ENCODE results near the gene SLC22A2.

The SLC22A2 gene

DNA sequence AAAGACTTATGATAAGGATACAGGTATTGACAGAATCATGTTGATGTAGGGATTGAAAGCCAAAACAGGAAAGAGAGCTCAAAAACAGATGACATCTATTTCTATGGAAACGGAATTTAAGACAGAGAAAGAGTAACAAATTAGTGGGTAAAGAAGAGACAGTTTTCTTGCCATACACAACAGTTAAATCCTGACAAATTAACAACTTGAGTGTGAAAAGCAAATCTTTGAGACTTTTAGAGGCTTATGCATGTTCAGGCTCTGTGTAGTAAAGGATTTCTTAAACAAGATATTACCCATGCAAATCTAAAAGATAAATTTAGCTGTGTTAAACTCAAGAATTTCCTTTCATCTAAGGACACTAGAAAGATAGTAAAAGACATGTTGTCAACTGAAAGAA, 68.5 kb downstream of the SLC22A2 start (continued):
- no peak for TF ChIP-seq BCL11B (tag by site-specific recombination; IDR thresholded peaks at IDR 0.05; ENCODE audit: low read depth)
- TF ChIP-seq RBAK (tag by site-specific recombination; IDR thresholded peaks at IDR 0.05), result no peak
- TF ChIP-seq, protein P1, sequence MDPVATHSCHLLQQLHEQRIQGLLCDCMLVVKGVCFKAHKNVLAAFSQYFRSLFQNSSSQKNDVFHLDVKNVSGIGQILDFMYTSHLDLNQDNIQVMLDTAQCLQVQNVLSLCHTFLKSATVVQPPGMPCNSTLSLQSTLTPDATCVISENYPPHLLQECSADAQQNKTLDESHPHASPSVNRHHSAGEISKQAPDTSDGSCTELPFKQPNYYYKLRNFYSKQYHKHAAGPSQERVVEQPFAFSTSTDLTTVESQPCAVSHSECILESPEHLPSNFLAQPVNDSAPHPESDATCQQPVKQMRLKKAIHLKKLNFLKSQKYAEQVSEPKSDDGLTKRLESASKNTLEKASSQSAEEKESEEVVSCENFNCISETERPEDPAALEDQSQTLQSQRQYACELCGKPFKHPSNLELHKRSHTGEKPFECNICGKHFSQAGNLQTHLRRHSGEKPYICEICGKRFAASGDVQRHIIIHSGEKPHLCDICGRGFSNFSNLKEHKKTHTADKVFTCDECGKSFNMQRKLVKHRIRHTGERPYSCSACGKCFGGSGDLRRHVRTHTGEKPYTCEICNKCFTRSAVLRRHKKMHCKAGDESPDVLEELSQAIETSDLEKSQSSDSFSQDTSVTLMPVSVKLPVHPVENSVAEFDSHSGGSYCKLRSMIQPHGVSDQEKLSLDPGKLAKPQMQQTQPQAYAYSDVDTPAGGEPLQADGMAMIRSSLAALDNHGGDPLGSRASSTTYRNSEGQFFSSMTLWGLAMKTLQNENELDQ (tag by site-specific recombination; IDR thresholded peaks at IDR 0.05; ENCODE audit: low read depth), result no peak
- TF ChIP-seq ZNF23 (tag by site-specific recombination; IDR thresholded peaks at IDR 0.05; ENCODE audit: borderline replicate concordance), result no peak
- no peak for TF ChIP-seq ZNF623 (tag by site-specific recombination; IDR thresholded peaks at IDR 0.05)

DNA sequence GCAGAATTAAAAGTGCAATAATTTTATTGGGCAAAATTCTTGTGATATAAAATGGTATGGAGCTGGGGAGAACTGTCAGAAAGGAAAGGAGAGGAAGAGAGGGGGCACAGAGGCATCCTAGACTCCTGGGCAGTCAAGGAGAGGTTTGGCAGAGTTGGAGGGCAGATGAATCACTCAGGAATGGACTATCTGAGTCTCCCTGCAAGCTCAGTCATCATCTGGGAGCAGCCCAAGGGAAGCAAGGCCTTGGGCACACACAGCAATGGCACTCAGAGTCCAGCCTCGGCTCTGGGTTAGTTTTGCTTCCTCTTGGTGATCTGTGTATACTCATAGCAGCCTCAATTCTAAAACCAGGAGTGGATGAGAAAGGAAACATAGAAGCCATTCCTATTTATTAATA, 69.8 kb downstream of the SLC22A2 start:
- Histone ChIP-seq H3K27ac (ENCODE audit: extremely low read depth, low read depth, low read length) (no peak overlapping the region), H3K4me1 (ENCODE audit: control insufficient read depth, insufficient read depth, low read length) (no peaks in the 10 kb centered on the region), H3K36me3 (ENCODE audit: control insufficient read depth in 2 of 2, insufficient read depth in 1 of 2, low read length in 2 of 2) (no peaks in the 10 kb centered on the region), H3K4me3 (ENCODE audit: low read depth, low read length) (no peak overlapping the region), H3K9me3 (ENCODE audit: control insufficient read depth, insufficient read depth, low read depth, low read length) (no peaks in the 10 kb centered on the region)
- ChIA-PET CTCF (no interaction called here), POLR2A (no interaction called here)
- TF ChIP-seq ZNF792 (tag by site-specific recombination; IDR thresholded peaks at IDR 0.05), result no peak
- TF ChIP-seq, protein P2, sequence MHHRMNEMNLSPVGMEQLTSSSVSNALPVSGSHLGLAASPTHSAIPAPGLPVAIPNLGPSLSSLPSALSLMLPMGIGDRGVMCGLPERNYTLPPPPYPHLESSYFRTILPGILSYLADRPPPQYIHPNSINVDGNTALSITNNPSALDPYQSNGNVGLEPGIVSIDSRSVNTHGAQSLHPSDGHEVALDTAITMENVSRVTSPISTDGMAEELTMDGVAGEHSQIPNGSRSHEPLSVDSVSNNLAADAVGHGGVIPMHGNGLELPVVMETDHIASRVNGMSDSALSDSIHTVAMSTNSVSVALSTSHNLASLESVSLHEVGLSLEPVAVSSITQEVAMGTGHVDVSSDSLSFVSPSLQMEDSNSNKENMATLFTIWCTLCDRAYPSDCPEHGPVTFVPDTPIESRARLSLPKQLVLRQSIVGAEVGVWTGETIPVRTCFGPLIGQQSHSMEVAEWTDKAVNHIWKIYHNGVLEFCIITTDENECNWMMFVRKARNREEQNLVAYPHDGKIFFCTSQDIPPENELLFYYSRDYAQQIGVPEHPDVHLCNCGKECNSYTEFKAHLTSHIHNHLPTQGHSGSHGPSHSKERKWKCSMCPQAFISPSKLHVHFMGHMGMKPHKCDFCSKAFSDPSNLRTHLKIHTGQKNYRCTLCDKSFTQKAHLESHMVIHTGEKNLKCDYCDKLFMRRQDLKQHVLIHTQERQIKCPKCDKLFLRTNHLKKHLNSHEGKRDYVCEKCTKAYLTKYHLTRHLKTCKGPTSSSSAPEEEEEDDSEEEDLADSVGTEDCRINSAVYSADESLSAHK (tag by site-specific recombination; IDR thresholded peaks at IDR 0.05), result no peak

DNA sequence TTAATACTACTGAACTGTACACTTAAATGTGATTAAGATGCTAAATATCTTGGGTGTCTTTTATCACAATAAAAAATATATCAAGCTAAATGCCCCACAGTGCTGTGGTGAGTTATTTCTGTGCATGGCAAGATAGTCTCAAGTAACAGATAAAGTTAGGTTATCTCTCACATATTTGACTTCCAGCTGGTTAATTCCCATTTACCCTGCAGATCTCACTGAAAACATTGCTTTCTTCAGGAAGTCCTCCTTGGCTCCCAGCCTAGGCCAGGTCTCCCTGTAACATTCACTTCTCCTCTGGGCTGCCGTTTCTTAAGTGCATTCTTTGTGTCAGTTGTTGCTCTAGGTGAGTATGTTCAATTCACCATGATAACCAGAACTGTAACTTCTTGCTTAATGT, 77.9 kb downstream of the SLC22A2 start:
- no peaks in the 10 kb centered on the region for H3K4me1 ChIP-seq (ENCODE audit: control insufficient read depth, insufficient read depth, low read length)
- no peaks in the 10 kb centered on the region for H3K36me3 ChIP-seq (ENCODE audit: control insufficient read depth in 2 of 2, insufficient read depth in 1 of 2, low read length in 2 of 2)
- POLR2A ChIA-PET, result no interaction called here
- CTCF ChIA-PET, result interaction anchor here (0.9 kb wide), 1 partner anchor 37 kb away, joined by 3 read pairs; no protein-coding TSS in a partner anchor
- no peak overlapping the region for H3K4me3 ChIP-seq (ENCODE audit: low read depth, low read length)
- no peak overlapping the region for H3K27ac ChIP-seq (ENCODE audit: extremely low read depth, low read depth, low read length)
- H3K9me3 ChIP-seq (ENCODE audit: control insufficient read depth, insufficient read depth, low read depth, low read length), result no peaks in the 10 kb centered on the region
- TF ChIP-seq, protein P3, sequence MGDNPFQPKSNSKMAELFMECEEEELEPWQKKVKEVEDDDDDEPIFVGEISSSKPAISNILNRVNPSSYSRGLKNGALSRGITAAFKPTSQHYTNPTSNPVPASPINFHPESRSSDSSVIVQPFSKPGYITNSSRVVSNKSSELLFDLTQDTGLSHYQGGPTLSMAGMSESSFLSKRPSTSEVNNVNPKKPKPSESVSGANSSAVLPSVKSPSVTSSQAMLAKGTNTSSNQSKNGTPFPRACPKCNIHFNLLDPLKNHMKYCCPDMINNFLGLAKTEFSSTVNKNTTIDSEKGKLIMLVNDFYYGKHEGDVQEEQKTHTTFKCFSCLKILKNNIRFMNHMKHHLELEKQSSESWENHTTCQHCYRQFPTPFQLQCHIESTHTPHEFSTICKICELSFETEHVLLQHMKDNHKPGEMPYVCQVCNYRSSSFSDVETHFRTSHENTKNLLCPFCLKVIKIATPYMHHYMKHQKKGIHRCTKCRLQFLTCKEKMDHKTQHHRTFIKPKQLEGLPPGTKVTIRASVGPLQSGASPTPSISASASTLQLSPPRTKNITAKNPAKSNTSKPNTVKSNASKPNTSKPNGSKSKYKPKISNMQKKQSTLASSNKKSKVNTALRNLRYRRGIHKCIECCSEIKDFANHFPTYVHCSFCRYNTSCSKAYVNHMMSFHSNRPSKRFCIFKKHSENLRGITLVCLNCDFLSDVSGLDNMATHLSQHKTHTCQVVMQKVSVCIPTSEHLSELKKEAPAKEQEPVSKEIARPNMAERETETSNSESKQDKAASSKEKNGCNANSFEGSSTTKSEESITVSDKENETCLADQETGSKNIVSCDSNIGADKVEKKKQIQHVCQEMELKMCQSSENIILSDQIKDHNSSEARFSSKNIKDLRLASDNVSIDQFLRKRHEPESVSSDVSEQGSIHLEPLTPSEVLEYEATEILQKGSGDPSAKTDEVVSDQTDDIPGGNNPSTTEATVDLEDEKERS (tag by site-specific recombination; IDR thresholded peaks at IDR 0.05), result no peak
- TF ChIP-seq, protein P4, sequence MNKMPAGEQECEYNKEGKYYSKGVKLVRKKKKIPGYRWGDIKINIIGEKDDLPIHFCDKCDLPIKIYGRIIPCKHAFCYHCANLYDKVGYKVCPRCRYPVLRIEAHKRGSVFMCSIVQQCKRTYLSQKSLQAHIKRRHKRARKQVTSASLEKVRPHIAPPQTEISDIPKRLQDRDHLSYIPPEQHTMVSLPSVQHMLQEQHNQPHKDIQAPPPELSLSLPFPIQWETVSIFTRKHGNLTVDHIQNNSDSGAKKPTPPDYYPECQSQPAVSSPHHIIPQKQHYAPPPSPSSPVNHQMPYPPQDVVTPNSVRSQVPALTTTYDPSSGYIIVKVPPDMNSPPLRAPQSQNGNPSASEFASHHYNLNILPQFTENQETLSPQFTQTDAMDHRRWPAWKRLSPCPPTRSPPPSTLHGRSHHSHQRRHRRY (tag by site-specific recombination; IDR thresholded peaks at IDR 0.05), result no peak
- TF ChIP-seq ZNF629 (tag by site-specific recombination; IDR thresholded peaks at IDR 0.05) (no peak), ZNF426 (tag by site-specific recombination; IDR thresholded peaks at IDR 0.05) (no peak), ZNF114 (tag by site-specific recombination; IDR thresholded peaks at IDR 0.05) (no peak), ZNF555 (tag by site-specific recombination; conservative IDR thresholded peaks at IDR 0.05) (no peak), ZNF394 (tag by site-specific recombination; IDR thresholded peaks at IDR 0.05; ENCODE audit: borderline replicate concordance) (no peak), OSR2 (tag by site-specific recombination; IDR thresholded peaks at IDR 0.05) (no peak), HOXA7 (CRISPR knock-in tag; IDR thresholded peaks at IDR 0.05; ENCODE audit: borderline replicate concordance) (no peak), ZNF341 (tag by site-specific recombination; IDR thresholded peaks at IDR 0.05; ENCODE audit: low read depth) (no peak), ZNF132 (tag by site-specific recombination; IDR thresholded peaks at IDR 0.05; ENCODE audit: borderline replicate concordance) (no peak), ZNF248 (tag by site-specific recombination; IDR thresholded peaks at IDR 0.05) (no peak), ZNF514 (tag by site-specific recombination; IDR thresholded peaks at IDR 0.05) (no peak)
- TF ChIP-seq, protein P5, sequence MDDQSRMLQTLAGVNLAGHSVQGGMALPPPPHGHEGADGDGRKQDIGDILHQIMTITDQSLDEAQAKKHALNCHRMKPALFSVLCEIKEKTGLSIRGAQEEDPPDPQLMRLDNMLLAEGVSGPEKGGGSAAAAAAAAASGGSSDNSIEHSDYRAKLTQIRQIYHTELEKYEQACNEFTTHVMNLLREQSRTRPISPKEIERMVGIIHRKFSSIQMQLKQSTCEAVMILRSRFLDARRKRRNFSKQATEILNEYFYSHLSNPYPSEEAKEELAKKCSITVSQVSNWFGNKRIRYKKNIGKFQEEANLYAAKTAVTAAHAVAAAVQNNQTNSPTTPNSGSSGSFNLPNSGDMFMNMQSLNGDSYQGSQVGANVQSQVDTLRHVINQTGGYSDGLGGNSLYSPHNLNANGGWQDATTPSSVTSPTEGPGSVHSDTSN (CRISPR knock-in tag; IDR thresholded peaks at IDR 0.05), result no peak
- TF ChIP-seq, protein P6, sequence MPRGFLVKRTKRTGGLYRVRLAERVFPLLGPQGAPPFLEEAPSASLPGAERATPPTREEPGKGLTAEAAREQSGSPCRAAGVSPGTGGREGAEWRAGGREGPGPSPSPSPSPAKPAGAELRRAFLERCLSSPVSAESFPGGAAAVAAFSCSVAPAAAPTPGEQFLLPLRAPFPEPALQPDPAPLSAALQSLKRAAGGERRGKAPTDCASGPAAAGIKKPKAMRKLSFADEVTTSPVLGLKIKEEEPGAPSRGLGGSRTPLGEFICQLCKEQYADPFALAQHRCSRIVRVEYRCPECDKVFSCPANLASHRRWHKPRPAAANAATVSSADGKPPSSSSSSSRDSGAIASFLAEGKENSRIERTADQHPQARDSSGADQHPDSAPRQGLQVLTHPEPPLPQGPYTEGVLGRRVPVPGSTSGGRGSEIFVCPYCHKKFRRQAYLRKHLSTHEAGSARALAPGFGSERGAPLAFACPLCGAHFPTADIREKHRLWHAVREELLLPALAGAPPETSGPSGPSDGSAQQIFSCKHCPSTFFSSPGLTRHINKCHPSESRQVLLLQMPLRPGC (tag by site-specific recombination; IDR thresholded peaks at IDR 0.05), result no peak
